ENCODE measurements around the gene NRIP3. TPM values are rescaled to one million over a fixed set of nuclear protein-coding genes. Genes with fewer than 3 reads are reported as not detected.

Gene NRIP3
- polyA plus RNA-seq, 1 experiment: 12.3 TPM

DNA sequence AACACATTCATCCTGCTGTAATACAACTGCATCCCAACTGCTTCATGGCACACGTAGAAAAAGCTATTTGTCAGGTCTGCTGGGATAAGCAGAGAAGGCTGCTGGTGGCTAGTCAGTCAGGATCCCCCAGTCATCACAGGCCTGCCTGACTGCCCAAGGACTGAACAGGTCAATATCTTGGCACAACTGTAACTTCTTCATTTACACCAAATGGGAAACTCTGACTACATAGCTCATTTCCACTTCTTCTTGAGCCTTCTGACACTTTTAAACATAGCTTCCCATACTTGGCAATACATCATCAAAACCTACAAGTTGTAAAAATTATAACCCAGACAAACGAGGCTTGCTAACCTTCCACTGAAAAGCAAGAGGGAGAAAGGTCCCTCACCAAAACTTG lies 42.4 kb downstream of the NRIP3 start:
- POLR2A ChIA-PET: no interaction called here
- TF ChIP-seq, protein P1, sequence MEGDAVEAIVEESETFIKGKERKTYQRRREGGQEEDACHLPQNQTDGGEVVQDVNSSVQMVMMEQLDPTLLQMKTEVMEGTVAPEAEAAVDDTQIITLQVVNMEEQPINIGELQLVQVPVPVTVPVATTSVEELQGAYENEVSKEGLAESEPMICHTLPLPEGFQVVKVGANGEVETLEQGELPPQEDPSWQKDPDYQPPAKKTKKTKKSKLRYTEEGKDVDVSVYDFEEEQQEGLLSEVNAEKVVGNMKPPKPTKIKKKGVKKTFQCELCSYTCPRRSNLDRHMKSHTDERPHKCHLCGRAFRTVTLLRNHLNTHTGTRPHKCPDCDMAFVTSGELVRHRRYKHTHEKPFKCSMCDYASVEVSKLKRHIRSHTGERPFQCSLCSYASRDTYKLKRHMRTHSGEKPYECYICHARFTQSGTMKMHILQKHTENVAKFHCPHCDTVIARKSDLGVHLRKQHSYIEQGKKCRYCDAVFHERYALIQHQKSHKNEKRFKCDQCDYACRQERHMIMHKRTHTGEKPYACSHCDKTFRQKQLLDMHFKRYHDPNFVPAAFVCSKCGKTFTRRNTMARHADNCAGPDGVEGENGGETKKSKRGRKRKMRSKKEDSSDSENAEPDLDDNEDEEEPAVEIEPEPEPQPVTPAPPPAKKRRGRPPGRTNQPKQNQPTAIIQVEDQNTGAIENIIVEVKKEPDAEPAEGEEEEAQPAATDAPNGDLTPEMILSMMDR (IDR thresholded peaks at IDR 0.05; ENCODE audit: low read depth, low read length): no peak
- H3K27ac ChIP-seq (ENCODE audit: low read depth, low read length): no peak overlapping the region
- no peaks in the 10 kb centered on the region; the same call in 1 of the 2 replicates for H3K9me3 ChIP-seq (ENCODE audit: control insufficient read depth, insufficient read depth, low read length)
- DNase-seq (ENCODE audit: low read depth, low spot score): no peak
- H3K4me3 ChIP-seq (ENCODE audit: low read depth, low read length): no peak overlapping the region
- CTCF ChIA-PET: interaction anchor here (1.0 to 3.5 kb wide), 6 partner anchors 13 to 321 kb away, joined by 3 to 33 read pairs (median 5); no protein-coding TSS in a partner anchor
- H3K27me3 ChIP-seq (ENCODE audit: control insufficient read depth, insufficient read depth, low read length): no peaks in the 10 kb centered on the region

DNA sequence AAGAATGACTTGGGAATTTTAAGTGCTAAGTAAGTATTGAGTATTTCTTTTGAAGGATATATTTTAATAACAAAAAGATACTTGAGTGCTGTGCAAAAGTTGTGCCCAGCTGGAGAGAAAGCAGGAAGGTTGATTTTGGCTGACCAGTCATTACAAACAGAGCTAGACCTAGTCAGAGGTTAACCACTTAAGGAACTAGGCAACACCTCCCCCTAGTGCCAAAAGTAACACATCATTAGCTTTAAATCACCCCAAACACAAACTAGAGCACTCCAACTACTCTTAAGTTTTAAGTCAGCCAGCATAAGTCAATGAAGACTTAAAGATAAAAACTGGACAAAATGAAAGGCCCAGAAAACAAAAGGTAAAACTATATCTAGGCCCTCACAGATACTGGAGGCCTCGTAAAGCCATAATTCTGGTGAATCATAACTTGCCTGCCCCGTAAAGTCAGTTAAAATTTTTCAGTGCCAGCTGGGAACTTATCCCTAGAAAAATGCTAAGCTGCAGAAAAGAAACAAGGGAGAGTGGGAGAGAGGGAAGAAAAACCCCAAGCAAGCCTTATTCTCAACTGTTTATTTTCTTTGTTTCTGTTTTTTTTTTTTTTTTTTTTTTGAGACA lies 44.1 kb downstream of the NRIP3 start:
- POLR2A ChIA-PET: interaction anchor here (0.6 to 1.5 kb wide), 7 partner anchors 46 to 271 kb away, joined by 3 to 5 read pairs (median 3); a partner anchor contains a TSS
- Histone ChIP-seq H3K27me3 (ENCODE audit: control insufficient read depth, insufficient read depth, low read length) (no peaks in the 10 kb centered on the region), H3K9me3 (ENCODE audit: control insufficient read depth, insufficient read depth, low read length) (no peaks in the 10 kb centered on the region; the same call in 1 of the 2 replicates), H3K27ac (ENCODE audit: low read depth, low read length) (peak overlapping the region; percentile 39), H3K4me3 (ENCODE audit: low read depth, low read length) (no peak overlapping the region)
- CTCF ChIA-PET: interaction anchor here (0.6 to 3.5 kb wide), 33 partner anchors 11 to 740 kb away, joined by 3 to 33 read pairs (median 4); partner anchors contain the start of genes ASCL3, RPL27A and TRIM66
- TF ChIP-seq, protein P1 (IDR thresholded peaks at IDR 0.05; ENCODE audit: low read depth, low read length): peak; percentile 62
- peak; percentile 68 for DNase-seq (ENCODE audit: low read depth, low spot score)

DNA sequence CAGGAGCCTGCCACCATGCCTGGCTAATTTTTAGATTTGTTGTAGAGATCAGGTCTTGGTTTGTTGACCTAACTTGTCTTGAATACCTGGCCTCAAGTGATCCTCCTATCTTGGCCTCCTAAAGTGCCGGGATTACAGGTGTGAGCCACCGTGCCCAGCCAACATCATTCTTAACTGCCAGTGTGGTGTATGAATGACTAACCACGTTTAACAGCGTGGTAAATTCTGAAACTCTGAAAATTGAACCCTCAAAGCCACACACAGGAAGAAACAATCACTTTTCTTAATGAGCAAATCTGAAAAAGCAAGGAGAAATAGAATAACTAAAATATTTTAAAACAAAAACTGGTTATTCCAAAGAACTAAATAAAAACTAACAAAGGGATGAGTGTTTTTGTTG lies 46.9 kb downstream of the NRIP3 start:
- no peak overlapping the region for H3K4me3 ChIP-seq (ENCODE audit: low read depth, low read length)
- ChIA-PET CTCF (interaction anchor here (0.6 to 1.1 kb wide), 2 partner anchors 42 to 257 kb away, joined by 3 to 6 read pairs; no protein-coding TSS in a partner anchor), POLR2A (no interaction called here)
- H3K27me3 ChIP-seq (ENCODE audit: control insufficient read depth, insufficient read depth, low read length): no peaks in the 10 kb centered on the region
- TF ChIP-seq, protein P1 (IDR thresholded peaks at IDR 0.05; ENCODE audit: low read depth, low read length): no peak
- DNase-seq (ENCODE audit: low read depth, low spot score): no peak
- H3K27ac ChIP-seq (ENCODE audit: low read depth, low read length): no peak overlapping the region
- no peaks in the 10 kb centered on the region for H3K9me3 ChIP-seq (ENCODE audit: control insufficient read depth, insufficient read depth, low read length)

DNA sequence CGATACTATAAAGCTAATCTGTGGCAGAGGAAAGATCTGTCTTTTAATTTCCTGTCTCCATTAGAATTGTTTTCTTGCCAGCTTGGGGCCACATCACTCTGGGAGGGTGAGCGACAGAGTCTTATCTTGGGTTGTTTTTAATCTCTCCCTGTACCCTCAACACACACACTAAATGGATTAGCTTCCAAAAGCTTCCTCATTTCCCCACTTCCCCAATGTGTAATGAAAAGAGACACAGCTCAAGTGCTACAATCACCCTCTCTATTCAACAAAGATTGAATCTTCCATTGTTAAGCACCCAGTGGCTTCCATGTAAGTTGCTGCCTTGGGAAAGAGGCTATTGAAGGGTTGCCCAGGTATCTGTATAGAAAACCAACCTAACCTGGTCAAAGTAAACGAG lies 54.9 kb downstream of the NRIP3 start:
- Histone ChIP-seq H3K27ac (ENCODE audit: low read depth, low read length) (no peak overlapping the region), H3K27me3 (ENCODE audit: control insufficient read depth, insufficient read depth, low read length) (no peaks in the 10 kb centered on the region), H3K4me3 (ENCODE audit: low read depth, low read length) (no peak overlapping the region), H3K9me3 (ENCODE audit: control insufficient read depth, insufficient read depth, low read length) (no peaks in the 10 kb centered on the region)
- ChIA-PET CTCF (interaction anchor here (0.9 to 2.8 kb wide), 4 partner anchors 11 to 189 kb away, joined by 3 to 22 read pairs (median 6); no protein-coding TSS in a partner anchor), POLR2A (interaction anchor here (0.6 kb wide), 1 partner anchor 34 kb away, joined by 4 read pairs; no protein-coding TSS in a partner anchor)
- no peak for DNase-seq (ENCODE audit: low read depth, low spot score)
- TF ChIP-seq, protein P1 (IDR thresholded peaks at IDR 0.05; ENCODE audit: low read depth, low read length): no peak
